ENCODE data around the gene TMOD1. TPM values are rescaled to one million over a fixed set of nuclear protein-coding genes. Genes with fewer than 3 reads are reported as not detected.
A peak's percentile ranks its signal among the peaks of the same experiment; 100 is the strongest.
"Not testable (repeated sequence)": the region's sequence is repeated elsewhere in the genome, so short reads cannot be mapped to it uniquely, and the experiment has no call there.

The TMOD1 gene
- total RNA-seq, 1 donor from 2014 or later: 0.26 TPM

GRCh38 chr9:97594381-97594921, 93.0 kb downstream of the TMOD1 start:
- no peak for DNase-seq (ENCODE audit: low read depth, low spot score)

GRCh38 chr9:97596906-97597305, 95.4 kb downstream of the TMOD1 start:
- no peak for DNase-seq (ENCODE audit: low read depth, low spot score)

DNA sequence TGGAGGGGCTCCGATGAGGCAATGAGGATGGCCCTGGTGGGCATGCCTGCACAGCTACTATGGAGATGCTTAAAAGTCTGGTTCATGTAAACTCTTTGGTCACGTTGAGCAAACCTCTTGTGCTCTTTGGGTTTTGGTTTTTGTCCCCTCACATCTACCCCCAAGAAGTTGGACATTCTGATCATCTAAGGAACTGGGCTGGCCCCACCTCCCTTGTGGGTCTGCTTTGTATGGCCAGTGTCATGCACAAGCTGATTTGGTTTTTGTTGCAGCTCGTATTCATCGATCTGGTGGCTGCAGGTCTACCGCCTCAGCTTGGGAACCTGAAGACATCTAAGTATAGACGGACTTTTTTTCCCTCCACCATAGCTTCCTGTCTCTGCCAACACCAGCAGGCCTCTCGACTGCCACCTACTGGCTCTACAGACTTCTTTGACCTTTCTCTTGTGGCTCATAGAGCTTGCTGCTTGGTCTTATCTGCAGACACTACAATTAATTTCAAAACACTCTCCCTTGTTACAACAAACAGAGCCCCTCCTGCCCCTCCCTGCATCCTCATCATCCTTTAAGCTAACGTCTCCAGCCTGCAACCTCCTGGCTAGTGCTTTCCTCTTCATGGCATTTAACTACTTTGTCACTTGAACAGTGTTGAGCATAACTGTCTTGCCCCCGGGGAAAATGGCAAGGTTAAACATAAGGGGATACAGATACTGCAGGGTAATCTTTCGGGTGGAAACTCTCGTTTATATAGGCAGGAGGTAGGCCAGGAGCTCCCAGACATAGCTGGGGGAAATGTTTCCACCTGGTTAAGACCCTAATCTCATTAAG, 97.2 kb downstream of the TMOD1 start:
- peak; percentile 68 for DNase-seq (ENCODE audit: low read depth, low spot score)

DNA sequence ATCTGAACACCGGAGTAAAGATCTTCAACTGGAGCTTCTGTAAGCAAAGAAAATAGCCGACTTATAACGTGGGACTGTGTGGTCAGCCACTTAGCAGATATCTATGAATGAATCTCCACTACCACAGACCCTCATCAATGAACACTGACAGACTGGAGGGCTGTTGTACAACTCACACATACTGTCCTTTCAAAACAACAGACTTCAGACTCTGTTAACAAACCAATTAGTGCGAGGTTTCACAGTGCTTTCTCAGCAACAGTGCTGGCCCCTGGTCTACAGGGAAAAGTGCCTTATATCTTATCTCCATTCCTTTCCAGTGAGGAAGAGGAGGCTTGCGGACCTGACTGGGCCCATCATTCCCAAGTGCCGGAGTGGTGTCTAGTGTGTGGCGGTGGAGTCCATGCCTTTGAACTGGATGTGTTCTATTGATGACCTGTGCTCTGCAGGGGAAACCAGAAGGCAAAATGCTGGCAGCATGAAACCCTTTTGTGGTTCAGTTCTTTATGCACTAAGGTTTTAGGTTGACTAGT, 97.9 kb downstream of the TMOD1 start:
- DNase-seq (ENCODE audit: low read depth, low spot score): no peak

DNA sequence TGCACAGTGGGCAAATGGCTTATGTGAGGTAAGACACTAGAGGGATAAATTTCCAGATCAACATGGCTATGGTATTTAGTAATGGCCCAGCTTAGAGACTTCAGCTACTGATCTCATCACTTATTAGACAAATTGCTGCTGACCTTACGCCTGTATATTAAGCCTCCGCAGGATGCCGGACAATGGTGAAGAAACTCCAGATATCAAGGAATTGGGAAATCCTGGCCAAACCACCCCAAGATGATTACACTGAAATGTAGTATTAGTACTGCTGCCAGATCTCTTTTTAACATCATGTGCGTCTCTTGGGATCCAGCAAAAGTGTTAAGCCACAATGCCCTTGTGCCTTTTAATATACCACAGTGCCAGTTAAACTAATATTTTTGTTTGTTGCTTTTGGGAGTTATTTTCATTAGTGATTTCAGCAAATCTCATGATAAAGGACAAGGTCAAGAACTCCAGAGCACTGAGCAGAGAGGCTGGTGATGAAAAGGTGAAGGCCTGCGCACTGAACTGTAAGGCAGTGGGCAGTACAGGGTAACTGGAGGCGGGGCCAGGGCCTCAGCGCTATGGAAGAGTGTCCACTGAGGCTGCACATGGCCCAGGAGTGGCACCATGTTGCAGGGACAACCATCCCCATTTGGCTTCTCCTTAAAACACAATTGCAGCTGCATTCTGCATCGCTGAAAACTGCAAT, 99.2 kb downstream of the TMOD1 start:
- no peak for DNase-seq (ENCODE audit: low read depth, low spot score)

- DNase-seq (ENCODE audit: low read depth, low spot score): no peak
Observed at GRCh38 chr9:97601228-97601898, 99.9 kb downstream of the TMOD1 start.

- no peak for DNase-seq (ENCODE audit: low read depth, low spot score)
Observed at GRCh38 chr9:97602430-97602829, 101.0 kb downstream of the TMOD1 start.

DNA sequence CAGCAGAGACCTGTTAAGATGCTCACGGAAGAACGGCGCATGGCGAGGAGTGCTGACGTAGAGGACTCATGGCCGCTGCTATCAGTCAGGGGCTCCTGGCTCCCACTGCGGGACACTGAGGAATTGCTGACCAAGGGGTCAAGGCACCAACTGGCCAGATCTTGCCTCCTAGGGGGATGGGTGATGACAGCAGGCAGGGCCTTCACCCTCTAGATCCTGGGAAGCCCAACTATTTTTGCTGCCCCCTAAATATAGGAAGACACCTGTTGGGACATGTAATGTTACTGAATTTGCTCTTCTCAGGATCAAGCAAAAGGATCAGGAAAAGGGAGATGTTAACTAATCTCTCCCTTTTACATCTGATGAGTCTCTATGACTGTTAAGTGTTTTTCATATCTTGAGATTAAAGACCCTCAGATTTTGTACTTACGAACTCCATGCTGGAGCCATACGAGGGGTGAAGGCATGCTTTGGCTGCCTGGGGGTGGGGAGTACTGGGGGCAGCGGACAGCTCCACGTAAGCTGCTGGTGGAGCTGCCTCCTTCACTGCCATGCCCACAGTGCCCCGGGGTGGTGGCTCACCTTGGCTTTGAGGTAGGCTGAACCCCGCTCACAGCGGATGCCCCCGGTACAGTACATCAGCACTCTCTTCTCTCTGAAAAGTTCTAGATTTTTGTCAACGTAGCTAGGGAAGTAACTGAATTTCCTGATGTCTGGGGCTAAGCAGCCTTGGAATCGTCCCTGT, 103.6 kb downstream of the TMOD1 start:
- DNase-seq (ENCODE audit: low read depth, low spot score): no peak

- no peak for DNase-seq (ENCODE audit: low read depth, low spot score)
Observed at GRCh38 chr9:97615439-97616072, 114.1 kb downstream of the TMOD1 start.

GRCh38 chr9:97617939-97618416, 116.5 kb downstream of the TMOD1 start:
- DNase-seq (ENCODE audit: low read depth, low spot score): no peak

GRCh38 chr9:97620063-97620462, 118.6 kb downstream of the TMOD1 start:
- DNase-seq (ENCODE audit: low read depth, low spot score): not testable (repeated sequence)

DNA sequence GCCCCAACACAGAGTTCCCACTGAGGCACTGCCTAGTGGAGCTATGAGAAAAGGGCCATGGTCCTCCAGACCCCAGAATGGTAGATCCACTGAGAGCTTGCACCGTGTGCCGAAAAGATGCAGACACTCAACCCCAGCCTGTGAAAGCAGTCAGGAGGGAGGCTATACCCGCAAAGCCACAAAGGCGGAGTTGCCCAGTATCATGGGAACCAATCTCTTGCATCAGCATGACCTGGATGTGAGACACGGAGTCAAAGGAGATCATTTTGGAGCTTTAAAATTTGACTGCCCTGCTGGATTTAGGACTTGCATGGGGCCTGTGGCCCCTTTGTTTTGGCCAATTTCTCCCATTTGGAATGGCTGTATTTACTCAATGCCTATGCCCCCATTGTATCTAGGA, 121.0 kb downstream of the TMOD1 start:
- not testable (repeated sequence) for DNase-seq (ENCODE audit: low read depth, low spot score)

DNA sequence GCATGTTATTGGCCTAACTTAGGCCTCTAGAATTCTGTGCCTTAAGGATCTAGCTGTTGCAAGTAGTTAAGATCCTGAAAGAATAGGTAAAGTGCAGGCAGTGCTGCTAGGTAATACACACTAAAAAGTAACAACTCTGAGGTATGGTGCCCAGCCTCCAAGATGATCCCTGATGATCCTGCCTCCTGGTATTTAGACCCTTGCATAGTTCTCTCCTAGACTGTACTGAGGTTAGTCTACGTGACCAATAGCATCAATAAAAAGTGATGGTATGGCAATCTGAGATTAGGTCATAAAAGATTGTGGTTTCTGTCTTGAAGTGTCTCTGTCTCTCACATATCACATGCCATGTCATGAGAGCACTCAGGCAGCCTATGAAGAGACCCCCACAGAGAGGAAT, 122.5 kb downstream of the TMOD1 start:
- no peak for DNase-seq (ENCODE audit: low read depth, low spot score)

DNA sequence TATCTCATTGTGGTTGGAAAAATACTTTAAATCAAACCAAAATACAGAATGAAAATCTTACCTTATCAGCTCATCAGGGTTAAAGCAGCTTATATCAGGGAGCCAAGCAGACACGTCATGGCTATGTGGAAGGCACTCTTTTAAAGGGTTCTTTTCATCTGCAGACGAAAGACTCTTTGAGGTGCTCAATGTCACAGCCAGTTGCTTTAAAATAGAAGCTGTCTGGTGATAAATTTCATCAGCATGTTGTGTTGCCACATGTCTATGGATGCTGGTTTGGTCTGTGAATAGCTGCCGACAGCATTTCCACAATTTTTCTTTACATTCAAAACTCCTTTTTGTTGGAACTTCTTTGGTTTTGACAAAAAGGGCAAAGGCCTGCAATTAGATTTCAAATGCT, 124.2 kb downstream of the TMOD1 start:
- DNase-seq (ENCODE audit: low read depth, low spot score): no peak

DNA sequence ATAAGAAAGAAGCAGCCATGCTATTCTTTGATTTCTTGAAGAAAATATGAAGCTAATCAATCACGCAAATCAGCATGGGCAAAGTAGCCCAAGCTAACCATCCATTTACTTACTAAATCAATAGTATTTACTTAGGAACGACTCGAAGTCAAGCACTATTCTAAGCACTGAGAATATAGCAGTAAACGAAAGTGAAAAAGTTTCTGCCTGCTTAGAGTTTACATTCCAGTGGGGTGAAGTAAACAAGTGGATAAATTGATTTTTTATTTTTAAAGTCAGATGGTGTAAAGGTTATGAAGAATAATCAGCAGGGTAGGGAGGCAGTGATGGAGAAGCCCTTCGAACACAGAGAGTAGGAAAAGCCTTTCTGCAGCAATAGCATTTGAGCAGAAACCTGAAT, 126.2 kb downstream of the TMOD1 start:
- no peak for DNase-seq (ENCODE audit: low read depth, low spot score)

DNA sequence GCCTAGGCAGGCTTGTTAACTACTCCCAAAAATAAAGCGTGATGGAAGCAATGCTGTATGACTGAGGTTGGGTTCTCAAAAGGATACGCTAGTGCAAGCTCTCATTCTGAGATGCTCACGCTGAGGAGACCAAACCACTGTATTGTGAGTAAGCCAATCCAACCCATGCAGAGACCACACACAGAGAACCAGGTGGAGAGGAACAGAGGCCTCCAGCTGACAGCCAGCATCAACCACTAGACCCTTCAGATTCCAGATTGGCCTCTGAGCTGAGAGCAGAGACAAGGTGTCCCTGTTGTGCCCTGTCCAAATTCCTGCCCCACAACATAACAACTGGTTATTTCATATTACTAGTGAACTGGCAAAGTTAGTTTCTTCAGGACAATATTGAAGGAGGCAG, 127.2 kb downstream of the TMOD1 start:
- no peak for DNase-seq (ENCODE audit: low read depth, low spot score)

DNA sequence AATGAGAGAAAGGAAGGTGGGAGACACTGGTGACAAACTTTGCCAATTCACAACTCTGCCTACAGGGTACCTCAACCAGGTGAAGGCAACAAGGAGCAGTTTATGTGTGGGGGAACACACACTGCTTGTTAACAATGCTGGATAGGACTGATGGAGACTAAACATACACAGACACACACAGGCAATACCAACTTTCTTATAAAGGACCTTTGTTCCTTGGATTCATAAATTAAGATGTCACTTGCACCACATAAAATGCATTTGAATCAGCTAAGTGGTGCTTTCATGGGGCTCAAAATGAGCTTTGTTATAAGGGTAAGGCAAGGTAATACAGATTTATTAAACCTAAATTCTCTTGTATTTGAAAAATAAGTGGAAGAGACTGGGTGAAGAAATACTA, 127.7 kb downstream of the TMOD1 start:
- no peak for DNase-seq (ENCODE audit: low read depth, low spot score)

DNA sequence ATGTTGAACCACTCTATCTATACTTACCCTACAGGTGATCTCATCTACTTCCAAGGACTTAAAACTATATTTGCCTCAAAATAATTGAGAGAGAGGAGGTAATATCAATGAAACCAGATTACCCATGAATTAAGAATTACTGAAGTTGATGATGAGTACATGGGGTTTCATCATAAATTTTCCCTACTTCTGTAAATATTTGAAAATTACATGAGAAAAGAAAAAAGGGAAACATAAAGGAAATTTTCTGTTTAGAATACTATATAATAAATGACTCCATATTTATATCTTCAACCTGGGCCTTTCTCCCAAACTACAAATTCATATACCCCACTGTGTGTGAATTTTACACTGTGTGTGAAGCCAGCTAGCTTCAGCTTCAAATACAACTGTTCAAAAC, 129.1 kb downstream of the TMOD1 start:
- no peak for DNase-seq (ENCODE audit: low read depth, low spot score)

DNA sequence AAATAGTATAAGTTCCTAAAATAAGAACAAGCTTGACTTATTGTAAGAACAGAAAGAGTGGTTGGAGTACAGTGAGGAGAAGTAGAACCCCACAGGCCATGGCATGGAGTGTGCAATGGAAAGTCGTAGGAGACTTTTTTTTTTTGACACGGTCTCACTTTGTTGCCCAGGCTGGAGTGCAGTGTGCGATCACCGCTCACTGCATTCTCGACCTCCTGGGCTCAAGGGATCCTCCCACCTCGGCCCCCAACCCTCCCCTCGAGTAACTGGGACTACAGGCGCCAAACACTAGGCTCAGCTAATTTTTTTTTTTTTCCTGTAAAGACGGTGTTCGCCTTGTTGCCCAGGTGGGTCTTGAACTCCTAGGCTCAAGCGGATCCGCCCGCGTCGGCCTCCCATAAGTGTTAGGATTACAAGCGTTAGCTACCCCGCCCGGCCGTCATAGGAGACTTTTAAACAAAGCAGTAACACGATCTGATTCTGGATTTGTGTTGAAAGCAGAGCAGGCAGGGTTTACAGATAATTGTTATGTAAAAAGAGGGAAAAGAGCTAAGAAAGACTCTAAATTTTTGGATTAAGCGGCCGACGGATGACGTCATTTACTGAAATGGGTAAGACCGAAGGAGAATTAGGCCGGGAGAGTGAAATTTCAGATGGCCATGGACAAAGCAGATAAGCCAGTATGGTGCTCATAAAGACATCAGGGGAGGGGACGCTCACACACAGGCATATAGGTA, 130.9 kb downstream of the TMOD1 start:
- peak; percentile 43 for DNase-seq (ENCODE audit: low read depth, low spot score)
